GM18498 (cell line): ENCODE data around the gene LTBP3.

Experiments used
- ATAC-seq: cut with Tn5 transposase; IDR thresholded peaks from one replicate; pipeline ENCODE4 v1.9.1; 2021; ENCODE audit warnings: mild to moderate bottlenecking, moderate library complexity; ENCODE audit not compliant: unreplicated experiment

The LTBP3 gene

DNA sequence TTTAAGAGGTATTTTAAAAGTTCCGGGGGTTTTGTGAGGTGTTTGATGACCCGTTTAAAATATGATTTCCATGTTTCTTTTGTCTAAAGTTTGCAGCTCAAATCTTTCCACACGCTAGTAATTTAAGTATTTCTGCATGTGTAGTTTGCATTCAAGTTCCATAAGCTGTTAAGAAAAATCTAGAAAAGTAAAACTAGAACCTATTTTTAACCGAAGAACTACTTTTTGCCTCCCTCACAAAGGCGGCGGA lies 59.5 kb downstream of the LTBP3 start:
- no peak for ATAC-seq

DNA sequence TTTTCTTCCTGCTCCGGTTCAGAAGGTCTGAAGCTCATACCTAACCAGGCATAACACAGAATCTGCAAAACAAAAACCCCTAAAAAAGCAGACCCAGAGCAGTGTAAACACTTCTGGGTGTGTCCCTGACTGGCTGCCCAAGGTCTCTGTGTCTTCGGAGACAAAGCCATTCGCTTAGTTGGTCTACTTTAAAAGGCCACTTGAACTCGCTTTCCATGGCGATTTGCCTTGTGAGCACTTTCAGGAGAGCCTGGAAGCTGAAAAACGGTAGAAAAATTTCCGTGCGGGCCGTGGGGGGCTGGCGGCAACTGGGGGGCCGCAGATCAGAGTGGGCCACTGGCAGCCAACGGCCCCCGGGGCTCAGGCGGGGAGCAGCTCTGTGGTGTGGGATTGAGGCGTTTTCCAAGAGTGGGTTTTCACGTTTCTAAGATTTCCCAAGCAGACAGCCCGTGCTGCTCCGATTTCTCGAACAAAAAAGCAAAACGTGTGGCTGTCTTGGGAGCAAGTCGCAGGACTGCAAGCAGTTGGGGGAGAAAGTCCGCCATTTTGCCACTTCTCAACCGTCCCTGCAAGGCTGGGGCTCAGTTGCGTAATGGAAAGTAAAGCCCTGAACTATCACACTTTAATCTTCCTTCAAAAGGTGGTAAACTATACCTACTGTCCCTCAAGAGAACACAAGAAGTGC lies 60.0 kb downstream of the LTBP3 start:
- ATAC-seq: no peak

DNA sequence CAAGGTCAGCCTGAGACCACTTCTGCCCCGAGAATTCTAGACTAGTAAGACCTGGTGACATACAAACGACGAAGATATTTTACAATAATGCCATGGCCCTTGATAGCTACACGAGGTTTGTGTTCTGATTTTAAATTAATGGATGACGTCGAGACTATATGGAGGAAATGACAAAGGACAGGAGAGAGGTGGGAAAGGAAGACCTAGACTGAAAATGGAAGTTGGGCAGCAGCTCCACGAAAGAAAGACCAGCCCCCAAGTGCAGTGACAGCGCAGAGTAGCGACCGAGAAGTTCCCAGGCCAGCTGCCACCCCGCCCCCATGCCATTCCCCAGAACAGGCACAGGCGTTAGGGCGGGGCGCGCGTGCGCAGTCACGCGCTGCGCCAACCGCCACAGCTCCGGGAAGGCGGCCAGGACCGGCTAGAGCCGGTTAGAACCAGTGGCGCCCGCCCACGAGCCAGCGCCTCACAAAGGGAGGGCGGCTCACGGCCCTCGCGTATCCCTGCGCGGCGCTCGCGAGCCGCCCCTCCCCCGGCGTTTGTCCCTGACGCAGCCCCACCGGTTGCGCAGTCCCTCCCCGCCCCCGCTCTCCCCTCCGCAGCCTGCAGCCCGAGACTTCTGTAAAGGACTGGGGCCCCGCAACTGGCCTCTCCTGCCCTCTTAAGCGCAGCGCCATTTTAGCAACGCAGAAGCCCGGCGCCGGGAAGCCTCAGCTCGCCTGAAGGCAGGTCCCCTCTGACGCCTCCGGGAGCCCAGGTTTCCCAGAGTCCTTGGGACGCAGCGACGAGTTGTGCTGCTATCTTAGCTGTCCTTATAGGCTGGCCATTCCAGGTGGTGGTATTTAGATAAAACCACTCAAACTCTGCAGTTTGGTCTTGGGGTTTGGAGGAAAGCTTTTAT lies 60.8 kb downstream of the LTBP3 start:
- ATAC-seq: peak; percentile 70

- ATAC-seq: peak; percentile 1
Measured at GRCh38 chr11:65496304-65497140, 61.6 kb downstream of the LTBP3 start.

DNA sequence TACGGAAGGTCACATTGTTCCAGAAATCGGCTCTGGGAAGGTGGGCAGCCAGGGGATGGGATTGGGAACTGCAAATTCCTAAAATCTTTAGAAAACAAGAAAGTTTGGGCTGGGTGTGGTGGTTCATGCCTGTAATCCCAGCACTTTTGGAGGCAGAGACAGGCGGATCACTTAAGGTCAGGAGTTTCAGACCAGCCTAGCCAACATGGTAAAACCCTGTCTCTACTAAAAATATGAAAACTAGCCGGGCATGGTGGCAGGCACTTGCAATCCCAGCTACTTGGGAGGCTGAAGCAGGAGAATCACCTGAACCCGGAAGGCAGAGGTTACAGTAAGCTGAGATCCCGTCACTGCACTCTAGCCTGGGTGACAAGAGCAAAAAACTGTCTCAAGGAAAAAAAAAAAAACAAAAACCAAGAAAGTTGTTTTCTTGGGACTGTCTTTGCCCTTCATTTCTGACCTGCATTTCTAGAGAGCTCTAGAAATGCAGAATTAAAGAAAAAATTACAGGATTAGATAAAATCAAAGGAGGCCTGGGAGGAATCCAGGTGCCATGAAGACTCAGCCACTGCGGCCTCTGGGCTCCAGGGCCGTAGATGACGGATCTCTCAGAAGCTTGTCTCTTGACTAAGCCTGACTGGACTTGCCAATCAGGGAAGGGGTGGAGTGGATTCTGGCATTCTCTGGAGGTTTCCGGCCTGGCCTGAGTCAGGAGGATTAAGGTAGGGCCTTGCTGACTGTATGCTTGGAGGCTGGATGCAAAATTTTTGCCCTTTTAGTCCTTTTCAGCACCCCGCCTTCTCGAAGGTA lies 64.6 kb downstream of the LTBP3 start:
- no peak for ATAC-seq

GRCh38 chr11:65492637-65493366 lies 65.4 kb downstream of the LTBP3 start:
- ATAC-seq: no peak

- ATAC-seq: no peak
Measured at GRCh38 chr11:65492387-65492636, 65.8 kb downstream of the LTBP3 start.

- no peak for ATAC-seq
Measured at GRCh38 chr11:65491614-65492386, 66.4 kb downstream of the LTBP3 start.

DNA sequence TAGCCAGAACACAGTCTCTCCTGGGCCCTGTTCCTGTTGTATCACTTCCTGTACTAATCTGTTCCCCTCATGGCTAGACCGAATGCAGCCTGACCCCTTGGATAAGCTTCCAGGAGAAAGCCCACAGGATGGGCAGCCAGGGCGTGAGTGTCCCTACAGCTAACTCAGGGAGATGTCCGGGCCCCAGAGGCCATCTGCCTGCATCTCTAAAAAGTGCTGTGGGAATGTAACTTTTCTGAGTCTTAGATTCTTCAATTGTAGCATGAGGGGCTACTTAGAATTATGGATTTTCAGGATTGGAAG lies 67.0 kb downstream of the LTBP3 start:
- ATAC-seq: no peak

DNA sequence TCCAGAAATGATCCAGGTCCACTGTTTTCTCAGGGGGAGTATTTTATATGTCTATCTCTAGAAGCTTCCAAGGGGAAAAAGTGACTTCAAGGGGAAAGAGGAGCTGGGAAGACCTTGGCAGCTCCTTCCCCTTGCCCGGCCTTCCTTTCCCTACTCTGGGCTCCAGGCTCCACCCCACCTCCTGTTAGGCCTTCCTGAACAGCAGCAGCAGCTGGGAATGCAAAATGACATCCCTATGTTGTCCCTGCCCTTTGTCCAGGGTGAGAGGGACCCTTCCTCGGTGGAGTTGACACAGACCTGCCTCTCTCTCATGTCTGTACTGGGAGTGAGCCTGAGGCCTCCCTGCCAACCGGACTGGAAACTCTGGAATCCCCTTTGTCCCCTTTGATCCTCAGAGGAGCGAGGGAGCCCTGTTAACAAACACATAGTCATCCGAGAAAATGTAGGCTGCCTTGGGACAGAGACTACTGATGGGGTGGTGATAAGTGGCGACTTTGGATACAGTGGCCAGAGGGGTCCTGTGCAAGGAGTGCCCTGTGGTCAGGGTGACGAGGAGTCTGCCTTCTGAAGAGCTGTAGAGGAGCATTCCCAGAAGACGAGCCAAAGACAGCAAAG lies 68.3 kb downstream of the LTBP3 start:
- ATAC-seq: no peak

DNA sequence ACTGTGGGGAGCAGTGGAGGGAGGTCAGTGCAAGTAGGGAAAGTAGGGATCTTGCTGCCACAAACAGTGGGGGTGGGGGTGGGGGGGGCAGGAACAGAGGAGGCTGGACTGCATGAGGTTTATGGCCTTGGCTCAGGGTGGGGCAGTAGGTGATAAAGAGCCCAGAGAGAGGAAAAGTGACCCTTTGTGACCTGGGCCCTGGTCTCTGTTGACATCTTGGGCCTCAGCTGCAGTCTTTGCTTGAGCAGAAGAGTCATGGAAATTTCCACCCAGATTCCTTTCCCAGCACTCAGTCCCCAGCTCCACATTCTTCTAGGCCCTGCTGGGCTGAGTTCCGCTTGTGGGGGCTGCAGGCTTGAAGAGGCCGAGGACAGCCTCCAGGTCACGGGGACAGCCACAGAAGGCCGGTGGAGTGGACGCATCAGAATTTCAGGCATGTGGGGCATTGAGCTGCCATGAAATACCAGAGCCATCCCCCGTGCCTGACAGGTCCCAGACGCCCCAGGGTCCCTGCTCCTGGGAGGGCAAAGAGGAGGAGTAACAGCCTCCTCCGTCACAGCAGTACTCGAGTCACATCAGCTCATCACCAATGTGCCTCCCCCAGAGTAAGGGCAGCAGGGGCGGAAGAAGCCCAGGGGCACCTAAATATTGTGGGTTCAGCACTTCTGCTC lies 69.0 kb downstream of the LTBP3 start:
- ATAC-seq: no peak
